ENCODE results near the gene MAP7D1.
"Not testable (repeated sequence)": the region's sequence is repeated elsewhere in the genome, so short reads cannot be mapped to it uniquely, and the experiment has no call there.

The MAP7D1 gene

DNA sequence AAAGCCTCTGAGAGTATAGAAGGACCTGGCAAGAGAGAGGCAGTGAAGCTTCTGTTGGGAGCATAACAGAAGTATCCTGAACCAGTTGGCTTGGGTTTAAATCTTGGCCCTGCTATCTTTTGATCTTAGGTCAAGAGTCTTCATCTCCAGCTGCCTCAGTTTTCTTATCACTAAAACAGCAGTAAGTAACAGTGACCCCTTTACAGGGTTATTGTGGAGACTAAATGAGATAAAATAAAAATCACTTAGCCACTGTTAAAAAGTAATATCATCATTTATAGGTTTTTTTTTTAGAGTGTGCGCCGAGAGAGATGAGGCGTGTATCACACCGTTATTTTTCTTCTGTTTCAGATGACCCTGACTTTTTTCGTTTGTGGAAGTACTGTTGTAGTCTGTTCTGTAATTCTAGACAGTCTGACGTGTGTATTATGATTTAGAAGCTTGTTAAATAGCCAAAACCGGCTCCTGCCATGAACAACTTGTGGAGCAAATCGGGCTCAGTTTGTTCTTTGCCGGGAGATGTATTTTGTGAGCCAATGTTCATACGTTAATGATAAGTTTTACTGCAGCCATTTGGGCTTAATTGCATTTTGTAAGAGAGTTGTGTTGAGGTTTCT, 69.4 kb downstream of the MAP7D1 start:
- DNase-seq = no peak

DNA sequence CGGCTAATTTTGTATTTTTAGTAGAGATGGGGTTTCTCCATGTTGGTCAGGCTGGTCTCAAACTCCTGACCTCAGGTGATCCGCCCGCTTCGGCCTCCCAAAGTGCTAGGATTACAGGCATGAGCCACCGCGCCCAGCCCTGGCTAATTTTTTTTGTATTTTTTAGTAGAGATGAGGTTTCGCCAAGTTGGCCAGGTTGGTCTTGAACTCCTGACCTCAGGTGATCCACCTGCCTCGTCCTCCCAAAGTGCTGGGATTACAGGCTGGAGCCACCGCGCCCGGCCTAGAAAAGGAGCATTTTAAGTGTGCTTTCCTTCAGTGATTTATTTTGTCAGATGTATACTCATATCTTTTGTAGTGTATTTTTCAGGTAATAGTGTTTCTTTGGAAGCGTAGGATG, 74.3 kb downstream of the MAP7D1 start:
- not testable (repeated sequence) for DNase-seq
